ENCODE measurements around the gene STYK1. TPM values are rescaled to one million over a fixed set of nuclear protein-coding genes. Genes with fewer than 3 reads are reported as not detected.

STYK1 gene
- total RNA-seq, 1 donor from 2014 or later, result 2.4 TPM

Other genes with a start within 250 kb of the STYK1 start
- not detected for gene KLRC2, start 238.0 kb downstream of the STYK1 start, total RNA-seq (ENCODE audit: insufficient read depth, low replicate concordance)
- gene KLRC1, start 220.7 kb downstream of the STYK1 start, total RNA-seq (ENCODE audit: insufficient read depth, low replicate concordance), result 3.9 TPM
- gene EIF2S3B, start 168.2 kb downstream of the STYK1 start, total RNA-seq (ENCODE audit: insufficient read depth, low replicate concordance), result 3.9 TPM
- 29.1 TPM for gene MAGOHB, start 60.4 kb downstream of the STYK1 start, total RNA-seq (ENCODE audit: insufficient read depth, low replicate concordance)
- gene YBX3, start 49.3 kb upstream of the STYK1 start, total RNA-seq (ENCODE audit: insufficient read depth, low replicate concordance), result 121 TPM
- gene TAS2R7, start 128.6 kb upstream of the STYK1 start, total RNA-seq (ENCODE audit: insufficient read depth, low replicate concordance), result 2.9 TPM
- gene TAS2R8, start 133.2 kb upstream of the STYK1 start, total RNA-seq (ENCODE audit: insufficient read depth, low replicate concordance), result 1.7 TPM
- 1.7 TPM for gene TAS2R9, start 136.1 kb upstream of the STYK1 start, total RNA-seq (ENCODE audit: insufficient read depth, low replicate concordance)
- gene TAS2R10, start 152.3 kb upstream of the STYK1 start, total RNA-seq (ENCODE audit: insufficient read depth, low replicate concordance), result 2.6 TPM
- 3.9 TPM for gene PRR4, start 175.4 kb upstream of the STYK1 start, total RNA-seq (ENCODE audit: insufficient read depth, low replicate concordance)
- 9.6 TPM for gene PRH1, start 210.2 kb upstream of the STYK1 start, total RNA-seq (ENCODE audit: insufficient read depth, low replicate concordance)
- 5.3 TPM for gene TAS2R13, start 235.5 kb upstream of the STYK1 start, total RNA-seq (ENCODE audit: insufficient read depth, low replicate concordance)